OCI-LY3 (cell line): ENCODE results near the gene CD79B.

Experiments
- EZH2phosphoT487 ChIP-seq: fragments of 200-600 bp; shearing (Covaris generic); IDR thresholded peaks from 2 replicates; pipeline ENCODE4 v1.6.1; 2018; ENCODE audit warnings: antibody characterized with exemption, mixed run types, low read depth
- TF ChIP-seq, protein P1 (sequence below): fragments of 200-600, 300-600 bp; sonication (generic); IDR thresholded peaks from 2 replicates; pipeline ENCODE4 v1.5.1; 2014; ENCODE audit warnings: antibody characterized with exemption, low read length, low read depth

- TF ChIP-seq, protein P1, sequence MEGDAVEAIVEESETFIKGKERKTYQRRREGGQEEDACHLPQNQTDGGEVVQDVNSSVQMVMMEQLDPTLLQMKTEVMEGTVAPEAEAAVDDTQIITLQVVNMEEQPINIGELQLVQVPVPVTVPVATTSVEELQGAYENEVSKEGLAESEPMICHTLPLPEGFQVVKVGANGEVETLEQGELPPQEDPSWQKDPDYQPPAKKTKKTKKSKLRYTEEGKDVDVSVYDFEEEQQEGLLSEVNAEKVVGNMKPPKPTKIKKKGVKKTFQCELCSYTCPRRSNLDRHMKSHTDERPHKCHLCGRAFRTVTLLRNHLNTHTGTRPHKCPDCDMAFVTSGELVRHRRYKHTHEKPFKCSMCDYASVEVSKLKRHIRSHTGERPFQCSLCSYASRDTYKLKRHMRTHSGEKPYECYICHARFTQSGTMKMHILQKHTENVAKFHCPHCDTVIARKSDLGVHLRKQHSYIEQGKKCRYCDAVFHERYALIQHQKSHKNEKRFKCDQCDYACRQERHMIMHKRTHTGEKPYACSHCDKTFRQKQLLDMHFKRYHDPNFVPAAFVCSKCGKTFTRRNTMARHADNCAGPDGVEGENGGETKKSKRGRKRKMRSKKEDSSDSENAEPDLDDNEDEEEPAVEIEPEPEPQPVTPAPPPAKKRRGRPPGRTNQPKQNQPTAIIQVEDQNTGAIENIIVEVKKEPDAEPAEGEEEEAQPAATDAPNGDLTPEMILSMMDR, result no peak
- no peak for TF ChIP-seq EZH2phosphoT487
Measured at GRCh38 chr17:63955232-63955631, 23.1 kb upstream of the CD79B start.
